GM19025 (cell line): ENCODE data around the gene PBLD.
"Not testable (repeated sequence)": the region's sequence is repeated elsewhere in the genome, so short reads cannot be mapped to it uniquely, and the experiment has no call there.

Source experiments
- ATAC-seq: cut with Tn5 transposase; IDR thresholded peaks from one replicate; pipeline ENCODE4 v1.9.1; 2021; ENCODE audit warnings: mild to moderate bottlenecking, low read depth, moderate library complexity; ENCODE audit not compliant: unreplicated experiment

PBLD gene

DNA sequence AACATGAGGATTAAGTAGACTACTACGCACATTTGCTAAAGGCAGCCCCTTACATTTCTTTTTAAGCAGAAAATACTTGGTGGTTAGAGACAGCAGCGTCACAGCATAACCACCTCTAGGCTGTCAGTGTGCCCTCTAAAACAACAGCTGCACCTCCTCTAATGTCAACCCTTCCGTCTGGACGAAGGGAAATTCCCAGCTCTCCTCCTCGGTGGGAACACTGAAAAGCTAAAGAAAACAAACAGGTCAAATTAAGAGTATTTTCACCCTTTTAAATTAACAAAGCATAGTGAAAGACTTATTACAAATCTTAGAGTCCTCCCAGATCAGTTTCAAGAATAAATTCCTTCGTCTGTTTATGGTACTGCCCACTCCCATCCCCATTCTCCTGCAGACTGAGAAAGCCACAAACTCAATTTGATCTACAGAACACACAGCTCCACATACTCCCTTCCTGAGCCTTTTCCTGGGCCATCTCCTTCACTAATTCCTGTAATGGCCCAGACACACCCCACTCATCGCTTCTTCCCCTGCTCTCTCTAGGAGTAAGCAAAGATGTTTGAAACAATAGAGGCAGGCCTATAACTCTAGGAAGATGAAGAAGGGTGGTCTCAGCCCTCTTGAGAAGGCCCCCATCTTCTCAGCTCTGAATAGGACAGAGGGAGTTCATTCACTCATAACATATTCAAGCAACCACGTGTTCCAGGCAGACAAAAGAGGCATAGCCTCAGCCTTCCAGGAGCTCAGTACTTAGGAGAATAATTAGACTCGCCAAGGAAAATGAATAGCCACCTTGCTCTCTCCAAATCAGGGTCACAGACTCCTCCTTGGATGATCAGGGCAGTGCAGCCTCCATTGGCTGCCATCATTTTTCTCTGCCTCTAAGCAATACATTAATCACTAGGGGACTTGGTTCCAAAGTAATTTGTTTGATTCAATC lies 48.4 kb downstream of the PBLD start:
- ATAC-seq = no peak

DNA sequence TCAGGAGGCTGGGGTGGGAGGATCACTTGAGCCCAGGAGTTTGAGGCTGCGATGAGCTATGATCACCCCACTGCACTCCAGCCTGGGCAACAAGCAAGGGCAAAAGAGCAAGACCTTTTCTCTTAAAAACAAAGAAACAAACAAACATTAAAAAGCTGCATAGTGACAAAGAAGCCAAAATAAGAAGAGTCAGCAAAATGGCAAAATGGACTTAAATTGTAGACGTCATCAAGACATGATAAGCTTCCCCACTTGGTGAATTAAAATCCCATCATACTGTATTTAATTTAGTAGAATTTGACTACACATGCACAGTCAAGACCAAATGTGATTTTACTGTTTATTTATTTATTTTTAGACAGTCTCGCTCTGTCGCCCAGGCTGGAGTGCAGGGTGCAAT lies 52.0 kb downstream of the PBLD start:
- ATAC-seq = no peak

DNA sequence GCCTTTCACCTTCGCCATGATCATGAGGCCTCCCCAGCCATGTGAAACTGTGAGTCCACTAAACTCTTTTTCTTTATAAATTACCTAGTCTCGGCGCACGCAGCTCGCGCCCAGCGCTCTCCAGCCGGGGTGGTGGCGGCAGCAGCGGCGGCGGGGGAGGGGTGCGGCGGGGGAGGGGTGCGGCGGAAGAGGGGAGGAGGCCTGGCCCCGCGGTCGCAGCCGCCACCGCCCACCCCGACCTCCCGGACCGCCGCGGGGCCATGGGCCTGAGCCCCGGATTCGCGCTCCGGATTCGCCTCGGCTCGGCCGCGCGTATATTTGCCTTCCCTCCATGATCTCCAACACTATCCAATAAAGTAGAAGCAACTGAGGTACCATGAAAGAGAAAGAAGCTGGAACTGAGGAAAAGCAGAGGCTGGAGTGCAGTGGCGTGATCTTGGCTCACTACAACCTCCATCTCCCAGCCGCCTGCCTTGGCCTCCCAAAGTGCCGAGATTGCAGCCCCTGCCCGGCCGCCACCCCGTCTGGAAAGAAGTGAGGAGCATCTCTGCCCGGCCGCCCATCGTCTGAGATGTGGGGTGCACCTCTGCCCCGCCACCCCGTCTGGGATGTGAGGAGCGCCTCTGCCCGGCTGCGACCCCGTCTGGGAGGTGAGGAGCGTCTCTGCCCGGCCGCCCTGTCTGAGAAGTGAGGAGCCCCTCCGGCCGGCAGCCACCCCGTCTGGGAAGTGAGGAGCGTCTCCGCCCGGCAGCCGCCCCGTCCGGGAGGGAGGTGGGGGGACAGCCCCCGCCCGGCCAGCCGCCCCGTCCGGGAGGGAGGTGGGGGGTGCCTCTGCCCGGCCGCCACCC lies 53.6 kb downstream of the PBLD start:
- not testable (repeated sequence) for ATAC-seq

DNA sequence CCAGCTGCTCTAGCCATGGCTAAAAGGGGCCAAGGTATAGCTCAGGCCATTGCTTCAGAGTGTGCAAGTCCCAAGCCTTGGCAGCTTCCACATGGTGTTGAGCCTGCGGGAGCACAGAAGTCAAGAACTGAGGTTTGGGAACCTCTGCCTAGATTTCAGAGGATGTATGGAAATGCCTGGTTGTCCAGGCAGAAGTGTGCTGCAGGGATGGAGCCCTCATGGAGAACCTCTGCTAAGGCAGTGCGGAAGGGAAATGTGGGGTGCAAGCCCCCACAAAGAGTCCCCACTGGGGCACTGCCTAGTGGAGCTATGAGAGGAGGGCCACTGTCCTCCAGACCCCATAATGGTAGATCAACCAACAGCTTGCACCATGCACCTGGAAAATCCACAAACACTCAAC lies 54.9 kb downstream of the PBLD start:
- not testable (repeated sequence) for ATAC-seq

DNA sequence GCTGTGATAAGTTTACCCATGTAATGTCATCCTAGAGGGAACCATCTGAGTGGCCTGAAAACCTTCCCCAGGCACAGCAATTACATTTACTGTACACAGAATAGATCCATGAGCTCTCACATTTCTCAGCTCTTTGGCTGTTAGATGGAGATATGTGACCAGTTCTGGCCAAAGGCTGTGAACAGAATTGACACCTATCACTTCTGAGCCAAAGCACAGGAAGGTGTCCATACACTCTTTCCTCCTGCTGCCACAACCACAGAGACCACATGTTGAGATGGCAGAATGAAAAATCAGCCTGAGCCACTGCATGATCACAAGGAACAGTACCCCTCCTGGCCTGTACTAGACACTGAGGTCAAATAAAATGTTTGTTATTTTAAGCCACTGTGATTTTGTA lies 56.5 kb downstream of the PBLD start:
- no peak for ATAC-seq

DNA sequence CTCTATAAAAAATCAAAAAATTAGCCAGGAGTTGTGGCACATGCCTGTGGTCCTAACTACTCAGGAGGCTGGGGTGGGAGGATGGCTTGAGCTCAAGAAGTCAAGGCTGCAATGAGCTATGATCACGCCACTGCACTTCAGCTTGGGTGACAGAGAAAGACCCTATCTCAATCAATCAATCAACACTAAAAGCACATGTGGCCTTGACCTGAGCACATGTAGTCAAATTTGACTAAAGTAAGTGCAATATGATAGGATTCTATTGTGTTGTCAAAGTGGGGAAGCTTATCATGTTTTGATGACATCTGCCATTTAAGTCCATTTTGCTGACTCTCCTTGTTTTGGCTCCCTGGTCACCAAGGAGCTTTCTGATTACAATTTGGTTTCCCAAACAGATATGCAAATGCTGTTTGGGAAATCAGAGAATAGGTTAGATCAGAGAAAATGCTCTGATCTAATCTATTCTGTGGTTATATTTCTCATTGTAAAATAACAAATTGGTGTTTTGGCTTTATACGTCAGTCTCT lies 57.1 kb downstream of the PBLD start:
- no peak for ATAC-seq

DNA sequence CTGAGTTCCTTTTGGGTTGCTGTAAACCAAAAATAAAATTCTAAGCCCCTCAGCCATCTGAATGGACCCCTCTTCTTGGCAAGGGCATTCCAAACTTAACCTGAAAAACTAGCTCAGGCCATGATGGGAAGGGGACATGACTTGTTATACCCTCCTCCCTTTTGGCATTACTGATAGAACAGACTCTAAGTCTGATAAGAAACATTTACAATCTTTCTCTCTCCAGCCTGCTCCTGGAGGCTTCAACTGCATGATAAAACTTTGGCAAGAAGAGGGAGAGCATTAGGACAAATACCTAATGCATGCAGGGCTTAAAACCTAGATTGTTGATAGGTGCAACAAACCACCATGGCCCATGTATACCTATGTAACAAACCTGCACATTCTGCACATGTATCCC lies 59.9 kb downstream of the PBLD start:
- no peak for ATAC-seq

DNA sequence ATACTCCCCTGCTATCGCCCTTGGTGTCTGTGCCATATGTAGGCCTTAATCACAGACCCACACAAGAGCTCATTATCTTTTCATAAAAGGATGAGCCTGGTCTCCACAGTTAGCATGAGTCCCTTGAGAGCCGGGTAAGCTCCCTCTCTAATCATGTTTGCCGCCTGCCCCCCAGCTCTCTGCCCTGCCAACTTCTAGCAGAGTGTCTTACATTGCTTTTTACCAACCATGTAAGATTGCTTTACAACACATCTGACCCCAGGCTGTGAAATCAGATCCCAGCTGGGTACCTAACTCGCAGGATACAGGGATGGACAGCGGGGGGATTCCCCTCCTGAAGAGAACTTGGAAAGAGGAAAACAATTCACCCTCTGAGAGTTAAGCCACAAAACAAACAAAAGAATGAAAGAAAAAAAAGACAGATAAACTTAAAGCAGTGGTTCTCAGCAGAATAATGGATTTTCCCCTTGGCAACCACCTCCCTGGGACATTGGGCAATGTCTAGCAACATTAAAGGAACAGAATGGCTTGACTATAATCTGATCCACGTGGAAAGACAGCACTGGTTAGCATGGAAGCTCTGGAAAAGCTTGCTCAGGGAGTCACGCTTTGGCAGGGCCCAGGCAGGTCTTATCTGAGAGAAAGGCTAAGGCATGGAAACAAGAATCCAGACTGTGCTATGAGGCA lies 61.4 kb downstream of the PBLD start:
- no peak for ATAC-seq

DNA sequence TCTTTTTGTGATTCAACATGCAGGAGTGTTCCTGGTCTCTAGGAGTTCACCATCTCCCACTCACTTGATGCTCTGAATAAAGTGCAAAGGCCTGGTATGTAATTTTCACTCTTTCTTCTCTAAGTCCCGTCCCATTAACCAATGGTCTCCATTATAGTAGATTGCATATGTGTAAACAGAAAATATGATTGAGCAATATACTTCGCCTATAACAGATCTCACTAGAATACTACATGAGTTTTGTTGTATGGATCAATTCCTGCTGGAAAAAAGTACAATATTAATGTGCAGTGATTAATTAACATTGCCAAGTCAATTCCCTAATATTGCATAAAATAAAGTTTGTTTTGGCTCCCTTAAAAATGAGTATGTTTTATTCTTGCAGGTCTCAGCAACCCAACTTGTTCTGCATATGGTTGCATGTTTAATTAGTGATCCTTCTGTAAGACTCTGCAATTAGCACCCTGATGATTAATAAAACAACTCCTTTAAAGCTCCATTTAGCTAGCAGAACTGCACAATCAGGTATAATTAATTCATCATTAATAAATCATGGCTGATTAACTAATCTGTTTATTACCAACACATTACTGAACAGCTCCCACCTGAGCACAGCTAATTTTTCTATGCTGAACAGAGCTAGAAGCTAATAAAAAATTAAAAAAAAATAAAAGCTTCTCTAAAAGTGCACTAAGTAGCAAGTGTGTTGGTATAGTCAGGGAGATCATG lies 63.0 kb downstream of the PBLD start:
- ATAC-seq = no peak

DNA sequence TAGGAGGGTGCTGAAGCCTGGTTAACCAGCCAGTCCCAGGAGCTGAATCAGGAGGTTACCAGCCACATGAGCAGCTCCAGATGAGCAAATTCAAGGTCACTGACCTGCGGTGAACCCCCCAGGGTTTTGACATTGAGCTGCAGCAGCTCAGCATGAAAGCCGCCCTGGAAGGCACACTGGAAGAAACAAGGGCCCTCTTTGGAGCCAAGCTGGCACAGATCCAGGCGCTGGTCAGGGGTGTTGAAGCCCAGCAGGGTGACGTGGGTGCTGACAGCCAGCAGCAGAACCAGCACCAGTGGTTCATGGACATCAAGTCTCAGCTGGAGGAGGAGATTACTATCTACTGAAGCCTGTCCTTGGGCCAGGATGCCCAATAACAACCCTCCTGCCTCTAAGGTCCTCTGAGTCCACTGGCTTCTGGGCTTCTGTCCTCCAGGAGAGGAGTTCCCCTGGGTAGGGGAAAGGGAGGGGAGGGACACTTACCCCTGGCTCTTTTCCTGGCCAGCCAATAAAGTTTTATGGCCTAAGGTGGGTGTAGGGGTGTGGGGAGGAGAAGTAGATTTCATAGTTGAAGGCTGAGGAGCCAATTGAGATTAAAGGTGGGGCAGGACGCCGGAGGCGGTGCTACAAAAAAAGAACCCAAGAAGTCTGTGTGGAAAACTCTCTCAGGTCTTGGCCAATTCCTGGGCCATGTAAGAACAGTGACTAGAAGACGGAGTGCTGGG lies 71.4 kb downstream of the PBLD start:
- no peak for ATAC-seq

DNA sequence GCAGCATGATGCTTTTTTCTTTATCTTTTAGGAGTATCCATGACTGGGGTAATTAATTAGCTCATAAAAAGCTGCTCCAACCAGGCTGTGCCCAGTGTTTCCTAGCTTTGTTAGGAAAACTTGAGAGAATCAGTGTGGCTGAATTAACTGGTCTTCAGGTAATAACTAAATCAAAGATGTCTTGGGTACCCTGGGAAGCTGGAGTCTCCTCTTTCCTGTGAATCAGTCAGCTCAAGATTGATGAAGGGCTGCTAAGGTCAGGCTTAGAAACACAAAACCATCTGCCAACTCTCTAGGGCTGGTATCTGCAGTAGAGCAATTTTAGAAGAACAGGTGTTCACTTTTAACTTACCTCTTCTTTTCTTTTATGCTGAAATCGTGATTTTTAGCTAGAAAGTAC lies 79.4 kb downstream of the PBLD start:
- ATAC-seq = no peak

DNA sequence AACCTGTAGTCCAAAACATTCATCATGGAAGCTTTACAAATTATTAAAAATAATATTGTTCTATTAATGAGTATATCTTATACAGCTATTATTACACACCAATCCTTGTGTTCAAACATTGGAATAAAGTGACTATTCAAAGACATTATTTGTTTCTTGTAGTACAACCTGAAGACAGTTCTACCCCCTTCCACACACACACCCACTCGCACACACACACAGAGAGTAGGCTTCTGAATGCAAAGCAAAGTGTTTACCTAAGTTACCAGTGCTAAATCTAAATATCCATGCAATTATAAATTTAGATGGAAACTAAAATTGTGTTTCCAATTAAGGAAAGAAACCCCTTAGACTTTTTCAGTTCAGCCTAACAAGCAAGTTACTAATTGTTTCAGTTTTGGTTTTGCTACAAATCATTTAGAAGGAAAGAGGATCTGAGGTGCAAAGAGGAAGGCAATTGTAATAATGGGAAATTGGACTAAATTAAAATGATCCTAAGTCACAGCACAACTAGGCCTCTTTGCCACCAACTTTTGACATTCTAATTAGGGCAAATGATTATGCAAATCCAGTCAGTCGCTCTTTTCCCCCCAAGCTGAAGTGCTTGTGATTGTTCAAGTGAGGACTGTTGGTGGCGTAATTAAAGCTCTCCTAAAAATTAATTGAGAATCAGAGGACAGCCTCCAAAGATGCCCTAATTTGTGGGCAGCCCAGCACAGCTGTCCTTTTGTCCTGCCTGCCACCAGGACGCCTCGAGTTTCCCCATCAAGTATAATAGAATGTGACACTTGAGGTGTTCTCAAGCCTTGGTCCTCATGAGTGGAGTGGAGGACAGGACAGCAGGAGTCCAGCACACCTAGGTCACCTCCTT lies 80.9 kb downstream of the PBLD start:
- ATAC-seq = no peak

DNA sequence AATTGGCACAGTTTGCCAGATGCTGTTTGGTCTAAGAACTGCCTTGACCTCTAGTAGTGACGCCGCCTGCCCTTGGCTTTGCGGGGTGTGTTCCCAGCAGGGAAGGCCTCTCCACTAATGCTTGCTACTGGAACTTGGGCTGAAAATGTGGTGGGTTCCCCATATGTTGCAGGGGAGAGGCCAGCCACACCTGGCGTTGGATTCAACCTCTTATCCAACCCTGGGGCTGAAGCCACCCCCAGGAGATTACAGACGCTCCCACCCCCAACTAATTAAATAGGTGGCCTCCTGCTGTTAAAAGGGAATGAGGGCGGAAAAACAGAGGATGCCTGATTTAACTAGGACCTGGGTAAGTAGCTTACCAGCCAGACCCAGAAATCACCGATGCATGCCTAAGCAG lies 81.6 kb downstream of the PBLD start:
- ATAC-seq = no peak

DNA sequence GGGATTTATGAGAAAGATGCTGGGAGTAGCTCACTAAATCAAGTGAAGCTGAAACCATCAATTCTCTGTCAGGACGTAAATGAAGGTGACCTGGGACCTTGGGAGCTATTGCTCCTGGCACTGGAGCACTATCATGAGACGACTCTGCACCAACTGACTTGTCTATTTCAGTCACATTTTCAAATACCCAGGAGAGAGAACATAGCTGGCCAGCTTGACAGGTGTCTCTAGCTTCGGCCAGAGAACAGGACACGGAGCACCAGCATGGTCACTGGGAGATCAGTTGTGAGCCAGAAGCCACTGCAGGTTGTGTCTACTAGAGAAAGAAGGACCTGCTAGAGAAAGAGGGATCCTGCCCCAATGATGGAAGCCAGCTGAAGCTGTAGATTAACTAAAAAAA lies 83.4 kb downstream of the PBLD start:
- no peak for ATAC-seq

DNA sequence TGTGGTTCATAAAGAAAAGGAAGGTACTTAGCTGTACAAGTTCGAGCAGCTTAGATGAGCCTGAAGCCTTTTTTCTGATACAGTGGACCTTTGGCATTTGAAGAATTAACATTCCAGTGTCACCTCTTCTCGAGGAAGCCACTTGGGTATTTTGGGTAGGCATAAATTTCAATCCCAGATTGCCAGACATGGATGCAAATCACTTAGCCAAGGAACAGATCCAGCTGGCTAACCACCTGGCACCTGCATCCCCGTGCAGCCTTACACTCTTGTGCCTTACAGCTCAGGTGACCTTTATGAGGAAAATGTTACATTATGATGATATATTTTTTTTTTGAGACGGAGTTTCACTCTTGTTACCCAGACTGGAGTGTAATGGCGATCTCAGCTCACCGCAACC lies 84.8 kb downstream of the PBLD start:
- no peak for ATAC-seq

DNA sequence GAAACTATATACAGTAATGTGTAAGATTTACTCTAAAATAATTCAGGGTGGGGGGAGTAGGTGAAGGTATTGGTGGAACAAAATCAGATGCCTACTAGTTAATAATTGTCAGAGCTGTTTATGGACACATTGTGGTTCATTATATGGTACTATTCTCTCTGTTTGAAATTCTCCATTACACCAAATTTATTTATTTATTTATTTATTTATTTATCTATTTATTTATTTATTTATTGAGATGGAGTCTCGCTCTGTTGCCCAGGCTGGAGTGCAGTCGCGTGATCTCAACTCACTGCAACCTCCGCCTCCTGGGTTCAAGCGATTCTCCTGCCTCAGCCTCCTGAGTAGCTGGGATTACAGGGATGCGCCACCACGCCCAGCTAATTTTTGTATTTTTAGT lies 86.3 kb downstream of the PBLD start:
- not testable (repeated sequence) for ATAC-seq

DNA sequence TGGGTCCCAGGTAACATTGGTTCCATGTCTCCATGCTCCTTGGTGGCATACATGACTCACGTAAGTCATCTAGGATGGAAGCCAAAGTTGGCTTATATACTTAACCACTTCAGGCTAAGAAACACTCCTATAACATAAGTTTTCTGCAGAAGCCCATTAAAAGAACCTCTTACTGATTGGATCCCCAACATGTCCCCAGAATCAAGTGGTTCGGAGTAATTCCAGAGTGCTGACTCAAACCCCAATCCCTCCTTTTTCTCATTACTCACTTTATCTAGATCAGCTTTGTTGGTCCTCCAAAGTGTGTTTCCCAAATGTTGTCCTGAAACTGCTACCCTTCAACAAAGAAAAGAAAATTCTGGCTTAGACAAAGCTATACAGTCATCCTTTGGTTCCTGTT lies 90.7 kb downstream of the PBLD start:
- ATAC-seq = no peak

DNA sequence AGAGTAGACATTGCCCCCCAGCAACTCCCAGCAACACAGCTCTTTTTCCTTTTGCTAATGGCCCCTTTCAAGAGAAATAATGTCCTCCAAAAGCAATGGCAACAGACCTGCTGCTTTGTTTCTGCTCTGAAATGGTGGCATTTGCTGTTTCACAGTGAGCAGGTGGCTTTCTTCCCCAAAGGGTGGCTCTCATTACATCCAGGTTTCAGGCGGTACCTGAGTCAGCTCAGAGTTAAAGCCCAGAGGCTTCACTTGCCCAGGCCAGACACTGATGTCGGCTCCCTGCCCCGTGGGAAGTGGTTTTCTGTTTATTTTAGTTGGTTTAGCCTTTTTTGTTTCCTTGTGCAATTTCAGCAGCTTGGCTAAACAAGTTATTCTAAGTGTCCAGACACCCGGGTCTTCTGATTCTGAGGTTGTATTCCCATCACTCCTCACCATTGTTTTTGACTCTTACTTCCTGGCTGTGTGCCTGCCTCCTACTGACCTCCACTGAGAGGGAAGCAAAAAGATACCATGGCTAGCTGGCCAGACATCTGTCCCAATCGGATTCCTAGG lies 93.1 kb downstream of the PBLD start:
- ATAC-seq = no peak
